HepG2 (cell line): ENCODE measurements around the gene JSRP1. TPM values are rescaled to one million over a fixed set of nuclear protein-coding genes. Genes with fewer than 3 reads are reported as not detected.

Source experiments
- AKAP8 ChIP-seq: sonication (generic); formaldehyde crosslinking; IDR thresholded peaks from 2 replicates; pipeline ENCODE4 v1.5.1; 2020; ENCODE audit warnings: mild to moderate bottlenecking, missing genetic modification reagents
- BHLHE40 ChIP-seq: IDR thresholded peaks from 2 replicates; pipeline ENCODE4 v1.6.1; 2011; ENCODE audit warnings: low read length, improper control_type of control experiment
- CBFB ChIP-seq: sonication (generic); formaldehyde crosslinking; IDR thresholded peaks from 2 replicates; pipeline ENCODE4 v1.4.0; 2020; ENCODE audit warnings: missing genetic modification reagents
- IKZF4 ChIP-seq: sonication (generic); formaldehyde crosslinking; IDR thresholded peaks from 2 replicates; pipeline ENCODE4 v1.5.1; 2020; ENCODE audit warnings: borderline replicate concordance, mild to moderate bottlenecking, low read depth, missing genetic modification reagents; ENCODE audit errors: not compliant biosample characterization
- KLF12 ChIP-seq: sonication (generic); formaldehyde crosslinking; IDR thresholded peaks from 2 replicates; pipeline ENCODE4 v1.4.0; 2020; ENCODE audit warnings: missing genetic modification reagents, borderline replicate concordance
- SRSF4 ChIP-seq: fragments of 200-400 bp; formaldehyde crosslinking; IDR thresholded peaks from one replicate; pipeline ENCODE4 v1.6.1; 2018; ENCODE audit warnings: mild to moderate bottlenecking, low read depth, low read length, moderate library complexity; ENCODE audit not compliant: poor library complexity, severe bottlenecking
- ZBTB7B ChIP-seq: sonication (generic); formaldehyde crosslinking; IDR thresholded peaks from 2 replicates; pipeline ENCODE4 v1.4.0; 2020; ENCODE audit warnings: missing genetic modification reagents
- ZFP1 ChIP-seq: IDR thresholded peaks from 2 replicates; pipeline ENCODE4 v1.6.1; 2016
- ZFY ChIP-seq: sonication (generic); formaldehyde crosslinking; IDR thresholded peaks from 2 replicates; pipeline ENCODE4 v1.4.0; 2020; ENCODE audit warnings: missing genetic modification reagents
- ZNF205 ChIP-seq: IDR thresholded peaks from 2 replicates; pipeline ENCODE4 v1.6.1; 2018; ENCODE audit warnings: missing biosample characterization, missing genetic modification reagents
- ZNF556 ChIP-seq: sonication (generic); formaldehyde crosslinking; IDR thresholded peaks from 2 replicates; pipeline ENCODE4 v1.4.0; 2020; ENCODE audit warnings: mild to moderate bottlenecking, missing genetic modification reagents, borderline replicate concordance
- ZNF737 ChIP-seq: sonication (generic); formaldehyde crosslinking; IDR thresholded peaks from 2 replicates; pipeline ENCODE4 v1.5.0; 2020; ENCODE audit warnings: missing genetic modification reagents, mild to moderate bottlenecking, borderline replicate concordance
- polyA plus RNA-seq, 8 experiments: library from polyadenylated mRNA; depleted of rRNA in 3 of 8; stranded (reverse) in 7 of 8; unstranded in 1 of 8; fragments of >200 nt; fragmentation: Illumina TruSeq in 4 of 8; extraction: Trizol in 4 of 8; gene quantifications; 2 replicates each; pipeline versions ENCODE4 v1.2.1 to v1.2.3, GENCODE V29; 2011 to 2016; ENCODE audit warnings: low read depth in 4 of 8, missing spikeins in 1 of 8, mixed read lengths in 1 of 8; ENCODE audit not compliant: insufficient read depth in 1 of 8
- total RNA-seq, 5 experiments: library from RNA; depleted of rRNA; stranded (reverse); fragments of >200 nt; fragmentation: Illumina TruSeq; extraction: Trizol; gene quantifications; 2 replicates each; pipeline ENCODE4 v1.2.3, GENCODE V29; 2016; ENCODE audit warnings: low read depth in 1 of 5
- TF ChIP-seq, protein P1 (sequence below), 2 experiments: sonication (generic) in 1 of 2; formaldehyde crosslinking in 1 of 2; IDR thresholded peaks; 2 replicates each; pipeline versions ENCODE4 v1.4.0 to v1.6.1; 2016 to 2020; ENCODE audit warnings: borderline replicate concordance in 1 of 2, low read depth in 1 of 2, mild to moderate bottlenecking in 1 of 2, missing genetic modification reagents in 1 of 2
- TF ChIP-seq, protein P2 (sequence below): sonication (generic); formaldehyde crosslinking; IDR thresholded peaks from 2 replicates; pipeline ENCODE4 v1.9.0; 2022; ENCODE audit warnings: low read depth, missing genetic modification reagents
- TF ChIP-seq, protein P3 (sequence below): sonication (generic); formaldehyde crosslinking; IDR thresholded peaks from 2 replicates; pipeline ENCODE4 v1.8.1; 2023; ENCODE audit warnings: mild to moderate bottlenecking, missing genetic modification reagents
- TF ChIP-seq, protein P4 (sequence below): sonication (generic); formaldehyde crosslinking; conservative IDR thresholded peaks from 2 replicates; pipeline ENCODE4 v1.8.0; 2022; ENCODE audit warnings: low read depth, missing genetic modification reagents
- TF ChIP-seq, protein P5 (sequence below), 2 experiments: sonication (generic) in 1 of 2; formaldehyde crosslinking in 1 of 2; IDR thresholded peaks; 2 replicates each; pipeline versions ENCODE4 v1.4.0 to v1.6.1; 2018 to 2020; ENCODE audit warnings: missing genetic modification reagents in 2 of 2, borderline replicate concordance in 1 of 2, low read depth in 1 of 2, mild to moderate bottlenecking in 1 of 2, missing biosample characterization in 1 of 2

The JSRP1 gene
- total and polyA plus RNA-seq, 2 of the 13 experiments (the other 11 are each of a cell fraction or from before 2014, with no cell fraction given), result 0.16 to 0.38 TPM

DNA sequence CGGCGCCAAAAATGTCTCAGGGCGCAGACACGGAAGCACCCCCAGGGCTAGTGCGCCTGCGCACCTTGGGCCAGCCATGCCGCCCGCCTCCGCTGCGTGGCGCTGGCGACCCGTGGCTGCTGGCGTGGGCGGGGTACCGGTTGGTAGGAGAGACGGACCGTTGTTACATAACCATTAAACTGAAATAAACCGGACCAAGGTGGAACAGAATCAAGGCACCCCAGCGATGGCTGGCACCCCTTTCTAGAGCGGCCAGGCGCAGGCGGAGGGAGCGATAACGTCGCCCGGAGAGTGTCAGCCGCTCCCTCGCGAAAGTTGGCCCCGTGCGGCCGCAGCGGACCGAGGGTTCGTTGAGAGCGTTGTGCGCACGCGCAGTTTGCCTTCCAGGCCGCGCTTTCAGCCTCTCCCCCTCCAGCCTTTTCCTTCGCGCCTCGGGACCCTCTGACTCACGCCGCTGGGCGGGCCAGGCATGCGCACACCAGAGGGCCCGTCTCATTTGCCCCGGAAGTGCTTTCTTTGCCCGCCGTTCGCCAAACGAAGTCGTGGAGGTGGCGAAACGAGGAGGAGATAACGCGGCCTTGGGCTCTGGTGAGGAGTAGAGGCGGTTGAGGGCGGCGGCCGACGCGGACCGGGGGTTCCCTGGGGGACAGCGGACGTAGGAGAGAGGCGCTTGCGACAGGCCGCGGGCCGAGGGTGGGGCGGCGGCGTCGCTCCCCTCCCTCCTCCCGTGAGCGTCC is 19.7 kb downstream of the JSRP1 start, which contains the start of the genes PLEKHJ1 and SF3A2 (continued):
- TF ChIP-seq, protein P1, sequence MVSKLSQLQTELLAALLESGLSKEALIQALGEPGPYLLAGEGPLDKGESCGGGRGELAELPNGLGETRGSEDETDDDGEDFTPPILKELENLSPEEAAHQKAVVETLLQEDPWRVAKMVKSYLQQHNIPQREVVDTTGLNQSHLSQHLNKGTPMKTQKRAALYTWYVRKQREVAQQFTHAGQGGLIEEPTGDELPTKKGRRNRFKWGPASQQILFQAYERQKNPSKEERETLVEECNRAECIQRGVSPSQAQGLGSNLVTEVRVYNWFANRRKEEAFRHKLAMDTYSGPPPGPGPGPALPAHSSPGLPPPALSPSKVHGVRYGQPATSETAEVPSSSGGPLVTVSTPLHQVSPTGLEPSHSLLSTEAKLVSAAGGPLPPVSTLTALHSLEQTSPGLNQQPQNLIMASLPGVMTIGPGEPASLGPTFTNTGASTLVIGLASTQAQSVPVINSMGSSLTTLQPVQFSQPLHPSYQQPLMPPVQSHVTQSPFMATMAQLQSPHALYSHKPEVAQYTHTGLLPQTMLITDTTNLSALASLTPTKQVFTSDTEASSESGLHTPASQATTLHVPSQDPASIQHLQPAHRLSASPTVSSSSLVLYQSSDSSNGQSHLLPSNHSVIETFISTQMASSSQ (IDR thresholded peaks at IDR 0.05; ENCODE audit: low read depth), result no peak
- TF ChIP-seq, protein P1 (CRISPR knock-in tag; IDR thresholded peaks at IDR 0.05; ENCODE audit: borderline replicate concordance), result peak; percentile 69; the same call in 1 of the 2 replicates
- TF ChIP-seq, protein P2, sequence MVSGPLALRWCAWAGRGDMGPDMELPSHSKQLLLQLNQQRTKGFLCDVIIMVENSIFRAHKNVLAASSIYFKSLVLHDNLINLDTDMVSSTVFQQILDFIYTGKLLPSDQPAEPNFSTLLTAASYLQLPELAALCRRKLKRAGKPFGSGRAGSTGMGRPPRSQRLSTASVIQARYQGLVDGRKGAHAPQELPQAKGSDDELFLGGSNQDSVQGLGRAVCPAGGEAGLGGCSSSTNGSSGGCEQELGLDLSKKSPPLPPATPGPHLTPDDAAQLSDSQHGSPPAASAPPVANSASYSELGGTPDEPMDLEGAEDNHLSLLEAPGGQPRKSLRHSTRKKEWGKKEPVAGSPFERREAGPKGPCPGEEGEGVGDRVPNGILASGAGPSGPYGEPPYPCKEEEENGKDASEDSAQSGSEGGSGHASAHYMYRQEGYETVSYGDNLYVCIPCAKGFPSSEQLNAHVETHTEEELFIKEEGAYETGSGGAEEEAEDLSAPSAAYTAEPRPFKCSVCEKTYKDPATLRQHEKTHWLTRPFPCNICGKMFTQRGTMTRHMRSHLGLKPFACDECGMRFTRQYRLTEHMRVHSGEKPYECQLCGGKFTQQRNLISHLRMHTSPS (CRISPR knock-in tag), result peak; percentile 80
- TF ChIP-seq ZNF737 (CRISPR knock-in tag) (peak; percentile 93), AKAP8 (peak; percentile 39), ZNF556 (CRISPR knock-in tag) (peak; percentile 72; the same call in 1 of the 2 replicates), ZBTB7B (peak; percentile 85), IKZF4 (CRISPR knock-in tag) (peak; percentile 84), SRSF4 (no peak), ZNF205 (peak; percentile 91), BHLHE40 (peak; percentile 41), ZFY (CRISPR knock-in tag) (peak; percentile 90; the same call in 1 of the 2 replicates), KLF12 (CRISPR knock-in tag) (no peak), CBFB (CRISPR knock-in tag) (peak; percentile 62), ZFP1 (CRISPR knock-in tag) (peak; percentile 91)
- TF ChIP-seq, protein P3, sequence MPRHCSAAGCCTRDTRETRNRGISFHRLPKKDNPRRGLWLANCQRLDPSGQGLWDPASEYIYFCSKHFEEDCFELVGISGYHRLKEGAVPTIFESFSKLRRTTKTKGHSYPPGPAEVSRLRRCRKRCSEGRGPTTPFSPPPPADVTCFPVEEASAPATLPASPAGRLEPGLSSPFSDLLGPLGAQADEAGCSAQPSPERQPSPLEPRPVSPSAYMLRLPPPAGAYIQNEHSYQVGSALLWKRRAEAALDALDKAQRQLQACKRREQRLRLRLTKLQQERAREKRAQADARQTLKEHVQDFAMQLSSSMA (CRISPR knock-in tag), result peak; percentile 89; the same call in 1 of the 2 replicates
- TF ChIP-seq, protein P4, sequence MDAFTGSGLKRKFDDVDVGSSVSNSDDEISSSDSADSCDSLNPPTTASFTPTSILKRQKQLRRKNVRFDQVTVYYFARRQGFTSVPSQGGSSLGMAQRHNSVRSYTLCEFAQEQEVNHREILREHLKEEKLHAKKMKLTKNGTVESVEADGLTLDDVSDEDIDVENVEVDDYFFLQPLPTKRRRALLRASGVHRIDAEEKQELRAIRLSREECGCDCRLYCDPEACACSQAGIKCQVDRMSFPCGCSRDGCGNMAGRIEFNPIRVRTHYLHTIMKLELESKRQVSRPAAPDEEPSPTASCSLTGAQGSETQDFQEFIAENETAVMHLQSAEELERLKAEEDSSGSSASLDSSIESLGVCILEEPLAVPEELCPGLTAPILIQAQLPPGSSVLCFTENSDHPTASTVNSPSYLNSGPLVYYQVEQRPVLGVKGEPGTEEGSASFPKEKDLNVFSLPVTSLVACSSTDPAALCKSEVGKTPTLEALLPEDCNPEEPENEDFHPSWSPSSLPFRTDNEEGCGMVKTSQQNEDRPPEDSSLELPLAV, result 0 out of 2 replicates have a peak, but pooled peaks have one; percentile 74
- TF ChIP-seq, protein P5, sequence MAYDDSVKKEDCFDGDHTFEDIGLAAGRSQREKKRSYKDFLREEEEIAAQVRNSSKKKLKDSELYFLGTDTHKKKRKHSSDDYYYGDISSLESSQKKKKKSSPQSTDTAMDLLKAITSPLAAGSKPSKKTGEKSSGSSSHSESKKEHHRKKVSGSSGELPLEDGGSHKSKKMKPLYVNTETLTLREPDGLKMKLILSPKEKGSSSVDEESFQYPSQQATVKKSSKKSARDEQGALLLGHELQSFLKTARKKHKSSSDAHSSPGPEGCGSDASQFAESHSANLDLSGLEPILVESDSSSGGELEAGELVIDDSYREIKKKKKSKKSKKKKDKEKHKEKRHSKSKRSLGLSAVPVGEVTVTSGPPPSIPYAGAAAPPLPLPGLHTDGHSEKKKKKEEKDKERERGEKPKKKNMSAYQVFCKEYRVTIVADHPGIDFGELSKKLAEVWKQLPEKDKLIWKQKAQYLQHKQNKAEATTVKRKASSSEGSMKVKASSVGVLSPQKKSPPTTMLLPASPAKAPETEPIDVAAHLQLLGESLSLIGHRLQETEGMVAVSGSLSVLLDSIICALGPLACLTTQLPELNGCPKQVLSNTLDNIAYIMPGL (CRISPR knock-in tag; IDR thresholded peaks at IDR 0.05; ENCODE audit: borderline replicate concordance in 1 of 2, low read depth in 1 of 2), result peak; percentile 92 to 94
